Amygdala (tissue), 56 donors: ENCODE results near the gene SLC1A1.

Experiments used
- DNase-seq, 56 donors: peaks; one replicate each; lab custom pipeline; 2025; lab: John Stamatoyannopoulos, UW

Gene SLC1A1

GRCh38 chr9:4489919-4490704, at the start of gene SLC1A1:
TSS of gene SLC1A1 (plus strand) at chr9:4490468. CDS start at chr9:4490680, 212 bp downstream.
- peak in 43 of 56 donors; percentile 5 to 68 (median 37) for DNase-seq

GRCh38 chr9:4442806-4443205, 47.5 kb upstream of the SLC1A1 start:
- DNase-seq = no peak

- DNase-seq = no peak
These were observed 46.8 kb upstream of the SLC1A1 start for GRCh38 chr9:4443439-4443838.

- no peak for DNase-seq
These were observed 28.8 kb upstream of the SLC1A1 start for GRCh38 chr9:4461437-4461836.

- DNase-seq = no peak
These were observed 26.4 kb upstream of the SLC1A1 start for GRCh38 chr9:4463824-4464223.

- DNase-seq = no peak
These were observed 25.3 kb upstream of the SLC1A1 start for GRCh38 chr9:4464911-4465513.

- DNase-seq = no peak
These were observed 24.4 kb upstream of the SLC1A1 start for GRCh38 chr9:4465910-4466309.

- DNase-seq = no peak
These were observed 15.0 kb upstream of the SLC1A1 start for GRCh38 chr9:4475301-4475700.

GRCh38 chr9:4486176-4486575, 4.1 kb upstream of the SLC1A1 start:
- no peak for DNase-seq

GRCh38 chr9:4489562-4489918, 728 bp upstream of the SLC1A1 start:
- peak in 2 of 56 donors; percentile 30 to 57 for DNase-seq

GRCh38 chr9:4490705-4491625, 697 bp downstream of the SLC1A1 start:
- peak in 10 of 56 donors; percentile 1 to 18 (median 8) for DNase-seq

- DNase-seq = no peak
These were observed 1.3 kb downstream of the SLC1A1 start for GRCh38 chr9:4491626-4491975.

GRCh38 chr9:4494332-4494731, 4.1 kb downstream of the SLC1A1 start:
- no peak for DNase-seq

GRCh38 chr9:4494806-4495205, 4.5 kb downstream of the SLC1A1 start:
- no peak for DNase-seq

- no peak for DNase-seq
These were observed 5.3 kb downstream of the SLC1A1 start for GRCh38 chr9:4495537-4495936.

- DNase-seq = no peak
These were observed 6.2 kb downstream of the SLC1A1 start for GRCh38 chr9:4496497-4496896.

- no peak for DNase-seq
These were observed 7.1 kb downstream of the SLC1A1 start for GRCh38 chr9:4497395-4497794.

GRCh38 chr9:4497855-4498254, 7.6 kb downstream of the SLC1A1 start:
- DNase-seq = no peak

GRCh38 chr9:4499917-4500316, 9.6 kb downstream of the SLC1A1 start:
- peak in 2 of 56 donors; percentile 2 for DNase-seq

- DNase-seq = no peak
These were observed 10.9 kb downstream of the SLC1A1 start for GRCh38 chr9:4501147-4501507.

GRCh38 chr9:4502444-4502843, 12.2 kb downstream of the SLC1A1 start:
- DNase-seq = no peak
